Gastroesophageal sphincter (tissue), 4 donors: ENCODE data around the gene CD300E. TPM values are rescaled to one million over a fixed set of nuclear protein-coding genes. Genes with fewer than 3 reads are reported as not detected.
"Not testable (repeated sequence)": the region's sequence is repeated elsewhere in the genome, so short reads cannot be mapped to it uniquely, and the experiment has no call there.

Source experiments
- ATAC-seq: fragments of 150-250 bp; one replicate; pipeline ENCODE4 v1.9.1; 2016; ENCODE audit warnings: mild to moderate bottlenecking, moderate library complexity
- H3K27ac ChIP-seq, 4 donors: fragments of 200-600 bp; sonication (generic) in 3 of 4; 1 replicate in 3 of 4; 2 replicates in 1 of 4; pipeline ENCODE4 v1.5.1; 2016 to 2019
- H3K27me3 ChIP-seq: fragments of 200-600 bp; sonication (generic); one replicate; pipeline ENCODE4 v1.5.1; 2019
- H3K36me3 ChIP-seq, 2 donors: fragments of 200-600 bp; sonication (generic); one replicate each; pipeline ENCODE4 v1.5.1; 2019; ENCODE audit warnings: control low read depth in 1 of 2
- H3K4me1 ChIP-seq, 3 donors: fragments of 200-600 bp; sonication (generic); 1 replicate in 2 of 3; 2 replicates in 1 of 3; pipeline ENCODE4 v1.5.1; 2016 to 2019; ENCODE audit warnings: control low read depth in 2 of 3
- H3K4me3 ChIP-seq, 2 donors: fragments of 200-600 bp; sonication (generic); one replicate each; pipeline ENCODE4 v1.5.1; 2019; ENCODE audit warnings: mild to moderate bottlenecking in 1 of 2, moderate library complexity in 1 of 2
- H3K9me3 ChIP-seq, 3 donors: fragments of 200-600 bp; sonication (generic); one replicate each; pipeline ENCODE4 v1.5.1; 2017 to 2019; ENCODE audit warnings: control low read depth in 2 of 3
- CTCF ChIP-seq, 4 experiments: fragments of 200-600 bp in 2 of 4; fragments of 450-650 bp in 2 of 4; sonication (generic) in 1 of 4; IDR thresholded peaks; one replicate each; pipeline ENCODE4 v1.5.1; 2017 to 2019; ENCODE audit warnings: antibody characterized with exemption in 4 of 4, mild to moderate bottlenecking in 2 of 4, moderate library complexity in 2 of 4
- EP300 ChIP-seq: sonication (generic); formaldehyde crosslinking; IDR thresholded peaks from one replicate; pipeline ENCODE4 v1.6.1; 2017; ENCODE audit warnings: antibody characterized with exemption, mild to moderate bottlenecking
- POLR2A ChIP-seq, 2 donors: fragments of 450-650 bp; IDR thresholded peaks; one replicate each; pipeline ENCODE4 v1.6.1; 2017; ENCODE audit warnings: antibody characterized with exemption in 2 of 2, mild to moderate bottlenecking in 2 of 2, moderate library complexity in 1 of 2
- POLR2AphosphoS5 ChIP-seq: sonication (generic); formaldehyde crosslinking; IDR thresholded peaks from one replicate; pipeline ENCODE4 v1.6.1; 2017; ENCODE audit warnings: antibody characterized with exemption
- WGBS, 2 donors: methylation state at CpG; one replicate each; pipeline ENCODE4 v1.1.5; 2018; ENCODE audit warnings: low coverage in 1 of 2; 5-methylcytosine and 5-hydroxymethylcytosine counted together
- total RNA-seq, 4 donors: library from RNA; depleted of rRNA; stranded (reverse); fragments of >200 nt; gene quantifications; one replicate each; pipeline ENCODE4 v1.1.0, GENCODE V29; 2016

The CD300E gene
- total RNA-seq, 4 donors from 2014 or later, result 0.16 to 3.9 (median 0.41) TPM

- no peak overlapping the region for H3K27ac ChIP-seq
- H3K27me3 ChIP-seq, result peaks cover 78% of the 10 kb centered on the region
- TF ChIP-seq POLR2A (IDR thresholded peaks at IDR 0.05) (no peak), EP300 (no peak), POLR2AphosphoS5 (no peak), CTCF (IDR thresholded peaks at IDR 0.05) (no peak)
- no peaks in the 10 kb centered on the region for H3K4me1 ChIP-seq
- 43% methylated on average over 9 of the region's 11 CpGs; no CpG with 5 or more reads in 1 of the 2 donors for WGBS, 2 donors
- no peaks in the 10 kb centered on the region for H3K9me3 ChIP-seq
- H3K4me3 ChIP-seq, result no peak overlapping the region
- ATAC-seq, result no peak
- H3K36me3 ChIP-seq, result no peaks in the 10 kb centered on the region
Measured at GRCh38 chr17:74637265-74637664, 13.7 kb upstream of the CD300E start.

- not testable (repeated sequence) for H3K4me1 ChIP-seq, H3K36me3 ChIP-seq, H3K9me3 ChIP-seq, H3K4me3 ChIP-seq, ATAC-seq, H3K27ac ChIP-seq
- peaks cover 75% of the 10 kb centered on the region for H3K27me3 ChIP-seq
- 61 to 69% methylated on average over 8 to 9 of the region's 10 CpGs for WGBS, 2 donors
Measured at GRCh38 chr17:74636541-74637085, 13.1 kb upstream of the CD300E start.

GRCh38 chr17:74635418-74635817 is 11.9 kb upstream of the CD300E start:
- ATAC-seq, result no peak
- H3K27me3 ChIP-seq, result peaks cover 69% of the 10 kb centered on the region
- H3K9me3 ChIP-seq, result no peaks in the 10 kb centered on the region
- H3K4me1 ChIP-seq, result no peaks in the 10 kb centered on the region
- H3K4me3 ChIP-seq, result no peak overlapping the region
- no peak overlapping the region for H3K27ac ChIP-seq
- no peaks in the 10 kb centered on the region for H3K36me3 ChIP-seq
- TF ChIP-seq EP300, result no peak
- TF ChIP-seq POLR2A (IDR thresholded peaks at IDR 0.05), result no peak
- TF ChIP-seq CTCF (IDR thresholded peaks at IDR 0.05), result no peak
- no peak for TF ChIP-seq POLR2AphosphoS5
- whole genome bisulfite sequencing, 2 donors, result 48 to 77% methylated on average over 5 to 8 of the region's 13 CpGs

- ATAC-seq, result no peak
- no peak for TF ChIP-seq CTCF (IDR thresholded peaks at IDR 0.05)
- no peak for TF ChIP-seq POLR2A (IDR thresholded peaks at IDR 0.05)
- TF ChIP-seq EP300, result no peak
- no peak for TF ChIP-seq POLR2AphosphoS5
Measured at GRCh38 chr17:74633326-74633725, 9.8 kb upstream of the CD300E start.

GRCh38 chr17:74632617-74633016 is 9.1 kb upstream of the CD300E start:
- H3K4me3 ChIP-seq, result no peak overlapping the region
- no peak overlapping the region for H3K27ac ChIP-seq
- peaks cover 0 to 9% (median 0%) of the 10 kb centered on the region in 3 donors for H3K9me3 ChIP-seq
- no peak for ATAC-seq
- H3K27me3 ChIP-seq, result peaks cover 63% of the 10 kb centered on the region
- H3K36me3 ChIP-seq, result no peaks in the 10 kb centered on the region
- no peaks in the 10 kb centered on the region for H3K4me1 ChIP-seq
- TF ChIP-seq POLR2AphosphoS5 (no peak), CTCF (IDR thresholded peaks at IDR 0.05) (no peak), EP300 (no peak), POLR2A (IDR thresholded peaks at IDR 0.05) (no peak)
- 78 to 87% methylated on average over 3 to 6 of the region's 9 CpGs for WGBS, 2 donors

More at GRCh38 chr17:74633326-74633725, 9.8 kb upstream of the CD300E start:
- WGBS, 2 donors, result no CpG with 5 or more reads among the region's 8 CpGs
- H3K4me3 ChIP-seq, result no peak overlapping the region
- H3K9me3 ChIP-seq, result peaks cover 0 to 9% (median 0%) of the 10 kb centered on the region in 3 donors
- peaks cover 68% of the 10 kb centered on the region for H3K27me3 ChIP-seq
- H3K27ac ChIP-seq, result no peak overlapping the region
- no peaks in the 10 kb centered on the region for H3K36me3 ChIP-seq
- no peaks in the 10 kb centered on the region for H3K4me1 ChIP-seq
